OCI-LY3 (cell line): ENCODE measurements around the gene TSR1.

ENCODE experiments used
- CTCF ChIP-seq: fragments of 200-600, 300-600 bp; sonication (generic); IDR thresholded peaks from 2 replicates; pipeline ENCODE4 v1.5.1; 2014; ENCODE audit warnings: antibody characterized with exemption, low read length, low read depth
- EZH2phosphoT487 ChIP-seq: fragments of 200-600 bp; shearing (Covaris generic); IDR thresholded peaks from 2 replicates; pipeline ENCODE4 v1.6.1; 2018; ENCODE audit warnings: antibody characterized with exemption, mixed run types, low read depth

GRCh38 chr17:2383628-2384167, 47.4 kb upstream of the TSR1 start:
- TF ChIP-seq CTCF = no peak
- TF ChIP-seq EZH2phosphoT487 = no peak
